ENCODE measurements around the gene VPS35. TPM values are rescaled to one million over a fixed set of nuclear protein-coding genes. Genes with fewer than 3 reads are reported as not detected.

VPS35 gene
- total and polyA plus RNA-seq, 2 of the 13 experiments (the other 11 are each of a cell fraction or from before 2014, with no cell fraction given): 30.7 to 136 TPM

- no peak for TF ChIP-seq ZNF24 (IDR thresholded peaks at IDR 0.05)
- peak; percentile 64 for TF ChIP-seq POGZ (CRISPR knock-in tag; IDR thresholded peaks at IDR 0.05)
- no peak for TF ChIP-seq ZNF740 (CRISPR knock-in tag; IDR thresholded peaks at IDR 0.05)
- peak; percentile 95 for TF ChIP-seq NFYB (CRISPR knock-in tag; IDR thresholded peaks at IDR 0.05)
- TF ChIP-seq CREB3 (CRISPR knock-in tag; IDR thresholded peaks at IDR 0.05): no peak
- TF ChIP-seq HOXA3 (CRISPR knock-in tag; IDR thresholded peaks at IDR 0.05): peak; percentile 28
- peak; percentile 78 for TF ChIP-seq GATAD1 (CRISPR knock-in tag; IDR thresholded peaks at IDR 0.05)
- TF ChIP-seq IRF2 (CRISPR knock-in tag; IDR thresholded peaks at IDR 0.05): peak; percentile 46; the same call in 1 of the 2 replicates
- TF ChIP-seq SALL1 (CRISPR knock-in tag; IDR thresholded peaks at IDR 0.05): peak; percentile 77
- no peak; the same call in 1 of the 2 replicates for TF ChIP-seq ATF2 (CRISPR knock-in tag; IDR thresholded peaks at IDR 0.05)
- TF ChIP-seq ZNF83 (CRISPR knock-in tag; IDR thresholded peaks at IDR 0.05; ENCODE audit: borderline replicate concordance): 0 out of 2 replicates have a peak, but pooled peaks have one; percentile 12
- TF ChIP-seq ZBTB43 (CRISPR knock-in tag; conservative IDR thresholded peaks at IDR 0.05): no peak
- TF ChIP-seq LBX2 (CRISPR knock-in tag; IDR thresholded peaks at IDR 0.05; ENCODE audit: borderline replicate concordance): no peak
- 0 out of 2 replicates have a peak, but pooled peaks have one; percentile 58 for TF ChIP-seq ZNF253 (CRISPR knock-in tag; IDR thresholded peaks at IDR 0.05; ENCODE audit: borderline replicate concordance)
- peak; percentile 28; the same call in 1 of the 2 replicates for TF ChIP-seq NR1H2 (CRISPR knock-in tag; IDR thresholded peaks at IDR 0.05; ENCODE audit: borderline replicate concordance, low read depth)
- no peak for TF ChIP-seq FOXP1 (IDR thresholded peaks at IDR 0.05)
- TF ChIP-seq FOXP1 (CRISPR knock-in tag; IDR thresholded peaks at IDR 0.05): no peak
- TF ChIP-seq ZFP36 (IDR thresholded peaks at IDR 0.05; ENCODE audit: borderline replicate concordance, low read depth, low read length, partially characterized antibody): no peak
- TF ChIP-seq MYNN (CRISPR knock-in tag; IDR thresholded peaks at IDR 0.05; ENCODE audit: low read depth): 0 out of 2 replicates have a peak, but pooled peaks have one; percentile 2
- TF ChIP-seq MTF2 (CRISPR knock-in tag; IDR thresholded peaks at IDR 0.05; ENCODE audit: borderline replicate concordance): no peak
- TF ChIP-seq ZNF580 (CRISPR knock-in tag; IDR thresholded peaks at IDR 0.05; ENCODE audit: borderline replicate concordance, low read depth): peak; percentile 39; the same call in 1 of the 2 replicates
- TF ChIP-seq ZHX1 (CRISPR knock-in tag; IDR thresholded peaks at IDR 0.05; ENCODE audit: low read depth): peak; percentile 15; the same call in 1 of the 2 replicates
Observed at GRCh38 chr16:46689365-46690280, 645 bp upstream of the VPS35 start, which contains the start of gene ORC6 (continued).
